Measurements from ENCODE around the gene TNFSF15.
"Not testable (repeated sequence)": the region's sequence is repeated elsewhere in the genome, so short reads cannot be mapped to it uniquely, and the experiment has no call there.

TNFSF15 gene

DNA sequence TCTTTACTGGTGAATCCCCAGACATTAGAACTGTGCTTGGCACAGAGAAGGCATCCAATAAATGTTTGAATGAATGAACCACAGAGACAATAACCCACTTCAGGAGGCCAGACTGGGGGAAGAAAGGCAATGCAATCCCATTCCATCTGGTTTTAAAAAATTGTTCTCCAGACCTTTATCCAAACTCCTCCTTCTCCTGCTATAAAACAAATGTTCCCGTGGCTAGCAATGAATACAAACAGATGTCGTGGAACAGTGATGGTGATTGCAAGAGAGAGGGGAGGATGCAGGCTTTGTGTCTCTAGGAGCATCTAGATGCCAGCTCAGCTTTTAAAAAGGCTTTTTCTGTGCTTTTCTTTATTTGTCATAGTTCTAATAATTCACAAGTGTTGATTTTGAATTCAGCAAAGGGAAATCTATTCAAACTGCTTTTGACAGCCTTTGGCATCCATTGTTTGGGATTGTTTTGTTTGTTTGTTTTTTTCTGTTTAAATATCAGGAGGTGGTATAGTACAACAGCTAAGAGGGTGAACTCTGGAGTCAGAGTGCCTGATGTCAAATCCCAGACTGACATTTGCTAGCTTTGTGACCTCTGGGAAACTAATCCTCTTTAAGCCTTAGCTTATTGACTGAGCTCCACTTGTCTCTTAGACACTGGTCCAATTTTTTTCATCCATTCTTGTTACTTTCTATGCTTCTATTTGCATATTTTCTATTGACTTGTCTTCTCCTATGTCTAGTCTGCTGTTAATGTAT is 59.1 kb downstream of the TNFSF15 start:
- no peak for DNase-seq (ENCODE audit: low read depth)

DNA sequence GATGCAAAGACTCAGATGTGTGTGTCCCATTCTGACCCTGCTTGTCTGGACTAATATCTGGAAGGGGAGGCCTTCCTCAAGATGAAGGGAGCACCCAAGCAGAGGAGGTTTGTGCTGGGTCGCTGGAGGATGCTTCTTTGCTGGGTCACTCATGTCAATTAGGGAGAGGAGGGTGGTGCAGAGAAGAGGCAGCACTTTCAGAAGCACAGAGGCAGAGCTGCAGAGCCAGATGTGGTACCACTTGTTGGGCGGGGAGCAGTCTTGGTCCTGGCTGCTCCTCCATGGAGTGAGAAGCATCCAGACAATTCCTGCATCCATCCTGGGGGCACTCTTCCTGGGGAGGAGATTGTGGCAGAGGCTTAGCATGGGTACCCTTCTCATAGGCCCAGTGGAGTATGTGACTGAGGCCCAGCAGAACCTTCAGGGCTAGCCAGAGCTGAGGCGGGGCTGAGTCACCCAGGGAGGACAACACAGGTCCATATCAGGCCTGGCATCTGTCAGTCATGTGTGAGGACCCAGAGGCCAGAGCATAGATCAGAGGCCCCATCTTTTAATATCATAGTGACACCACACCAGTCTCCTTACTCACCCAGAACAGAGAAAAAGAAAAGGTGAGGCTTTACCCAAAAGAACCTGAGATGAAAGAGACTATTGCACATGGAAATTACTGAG is 59.8 kb downstream of the TNFSF15 start:
- no peak for DNase-seq (ENCODE audit: low read depth)

DNA sequence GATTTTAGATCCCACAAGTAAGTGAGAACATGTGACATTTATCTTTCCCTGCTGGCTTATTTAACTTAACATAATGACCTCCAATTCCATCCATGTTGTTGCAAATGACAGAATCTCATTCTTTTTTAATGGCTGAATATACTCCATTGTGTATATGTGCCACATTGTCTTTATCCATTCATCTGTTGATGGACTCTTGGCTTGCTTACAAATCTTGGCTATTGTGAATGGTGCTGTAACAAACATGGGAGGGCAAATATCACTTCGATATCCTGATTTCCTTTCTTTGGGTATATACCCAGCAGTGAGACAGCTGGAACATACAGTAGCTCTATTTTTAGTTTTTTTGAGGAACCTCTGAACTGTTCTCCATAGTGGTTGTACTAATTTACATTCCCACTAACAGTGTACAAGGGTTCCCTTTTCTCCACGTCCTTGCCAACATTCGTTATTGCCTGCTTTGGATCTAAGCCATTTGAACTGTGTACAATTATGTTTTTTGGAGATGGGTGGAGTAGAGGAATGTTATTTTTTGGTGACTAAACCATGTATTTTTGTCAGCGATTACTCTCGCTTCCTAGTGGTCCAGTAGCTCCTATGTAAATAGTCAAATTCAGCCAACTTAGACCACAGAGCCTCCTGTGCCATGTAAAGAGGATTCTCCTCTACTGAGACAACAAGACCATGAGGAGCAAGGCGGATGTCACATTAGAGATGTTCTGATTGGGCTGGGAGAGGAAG is 60.6 kb downstream of the TNFSF15 start:
- no peak for DNase-seq (ENCODE audit: low read depth)

DNA sequence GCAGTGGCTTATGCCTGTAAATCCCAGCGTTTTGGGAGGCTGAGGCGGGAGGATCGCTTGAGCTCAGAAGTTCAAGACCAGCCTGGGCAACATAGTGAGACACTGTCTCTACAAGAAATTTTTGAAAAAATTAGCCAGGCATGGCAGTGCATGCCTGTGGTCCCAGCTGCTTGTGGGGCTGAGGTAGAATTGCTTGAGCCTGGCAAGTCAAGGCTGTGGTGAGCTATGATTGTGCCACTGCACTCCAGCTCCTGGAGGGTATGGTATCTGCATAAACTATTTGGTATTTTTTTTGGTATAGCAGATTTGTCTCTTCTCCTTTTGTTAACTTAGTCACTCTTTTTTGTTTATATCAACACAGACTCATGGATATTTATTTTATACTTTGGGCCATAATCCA is 62.4 kb downstream of the TNFSF15 start:
- no peak for DNase-seq (ENCODE audit: low read depth)

DNA sequence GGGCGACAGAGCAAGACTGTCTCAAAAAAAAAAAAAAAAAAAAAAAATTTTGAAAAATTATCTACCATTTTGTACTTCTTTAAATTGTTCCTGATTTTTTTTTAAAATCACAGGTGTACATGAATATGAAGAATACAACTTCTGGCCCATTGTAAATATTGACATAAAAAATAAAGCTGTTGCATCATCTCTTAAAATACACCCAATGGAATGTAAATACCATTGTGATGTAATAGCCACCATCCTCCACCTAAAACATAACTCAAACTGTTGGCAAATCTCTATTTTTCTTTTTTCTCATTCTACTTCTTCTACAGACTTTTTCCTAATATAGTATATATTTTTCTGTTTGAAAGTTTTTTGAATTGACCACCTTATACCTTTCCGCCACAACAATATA is 62.9 kb downstream of the TNFSF15 start:
- DNase-seq (ENCODE audit: low read depth): peak; percentile 38

DNA sequence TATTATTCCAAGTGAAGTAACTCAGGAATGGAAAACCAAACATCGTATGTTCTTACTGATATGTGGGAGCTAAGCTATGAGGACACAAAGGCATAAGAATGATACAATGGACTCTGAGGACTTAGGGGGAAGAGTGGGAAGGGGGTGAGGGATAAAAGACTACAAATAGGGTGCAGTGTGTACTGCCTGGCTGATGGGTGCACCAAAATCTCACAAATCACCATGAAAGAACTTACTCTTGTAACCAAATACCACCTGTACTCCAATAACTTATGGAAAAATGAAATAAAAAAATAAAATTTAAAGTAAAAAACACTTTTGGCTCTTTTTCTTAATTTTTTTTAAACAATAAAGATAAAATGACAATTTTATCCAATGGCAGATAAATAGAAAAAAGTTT is 64.3 kb downstream of the TNFSF15 start:
- DNase-seq (ENCODE audit: low read depth): not testable (repeated sequence)

DNA sequence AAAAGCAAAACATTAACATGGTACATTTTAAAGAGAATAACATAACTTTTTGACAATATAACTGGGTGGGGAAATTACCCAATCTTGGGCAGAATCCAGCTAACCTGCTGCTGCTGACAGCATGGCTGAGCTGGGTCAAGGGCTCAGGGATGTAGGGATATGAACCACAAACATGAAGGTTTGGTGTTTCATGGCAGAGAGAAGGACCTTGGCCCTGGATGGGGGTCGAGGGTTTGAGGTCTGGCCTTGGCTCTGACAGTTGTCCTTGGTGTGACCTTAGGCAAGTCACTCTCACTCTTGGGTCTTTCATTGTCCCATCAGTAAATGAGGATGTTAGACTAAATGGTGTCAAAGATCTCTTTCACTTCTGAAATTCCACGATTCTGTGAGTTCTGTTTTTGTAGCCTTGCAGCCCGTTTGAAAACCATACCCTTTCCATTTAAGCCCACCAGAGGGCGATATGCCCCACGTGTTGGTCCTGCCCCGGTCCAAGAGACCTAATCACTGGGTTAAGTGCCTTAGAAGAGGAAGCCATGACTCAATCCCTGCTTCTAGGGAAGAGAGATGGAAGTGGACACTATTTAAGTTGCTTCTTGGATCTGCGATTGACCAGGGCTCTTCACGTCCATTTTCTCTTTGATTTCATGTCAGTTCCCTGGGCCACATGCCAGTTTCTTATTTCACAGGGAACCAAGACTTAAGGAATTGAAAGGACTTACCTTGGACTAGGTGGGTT is 67.1 kb downstream of the TNFSF15 start:
- peak; percentile 86 for DNase-seq (ENCODE audit: low read depth)

DNA sequence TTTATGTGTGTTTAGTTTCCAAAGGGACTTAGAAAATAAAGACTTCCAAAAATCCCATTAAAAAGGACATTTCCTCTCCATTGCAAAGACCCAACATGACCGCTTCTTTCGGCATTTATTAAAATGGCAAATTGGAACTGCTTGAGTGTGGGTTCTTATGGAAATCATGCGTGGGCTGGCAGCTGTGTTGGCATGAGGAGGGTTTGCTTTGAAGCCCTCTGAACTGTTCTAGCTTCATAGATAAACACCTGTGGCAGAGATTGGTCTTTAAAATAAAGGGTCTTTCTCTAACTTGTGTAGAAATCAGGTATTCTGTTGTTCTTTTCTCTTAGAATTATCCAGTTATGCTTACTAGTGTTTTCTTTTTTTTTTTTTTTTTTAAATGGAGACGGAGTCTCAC is 68.0 kb downstream of the TNFSF15 start:
- DNase-seq (ENCODE audit: low read depth): no peak

DNA sequence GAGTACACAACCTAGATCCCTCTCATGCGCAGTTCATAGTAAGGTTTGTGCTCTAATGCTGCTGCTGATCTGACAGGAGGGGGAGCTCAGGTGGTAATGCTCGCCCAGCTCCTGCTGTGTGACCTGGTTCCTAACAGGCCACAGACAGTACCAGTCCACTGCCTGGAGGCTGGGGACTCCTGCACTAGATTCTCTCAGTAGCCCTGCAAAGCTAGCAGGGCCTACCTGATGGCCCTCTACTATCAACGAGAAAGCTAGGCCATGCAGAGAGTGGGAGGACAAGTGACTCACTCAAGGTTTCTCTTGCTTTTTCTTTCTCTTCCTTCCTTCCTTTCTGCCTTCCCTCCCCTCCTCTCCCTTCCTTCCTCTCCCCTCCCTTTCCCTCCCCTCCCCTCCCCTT is 68.7 kb downstream of the TNFSF15 start:
- DNase-seq (ENCODE audit: low read depth): no peak

DNA sequence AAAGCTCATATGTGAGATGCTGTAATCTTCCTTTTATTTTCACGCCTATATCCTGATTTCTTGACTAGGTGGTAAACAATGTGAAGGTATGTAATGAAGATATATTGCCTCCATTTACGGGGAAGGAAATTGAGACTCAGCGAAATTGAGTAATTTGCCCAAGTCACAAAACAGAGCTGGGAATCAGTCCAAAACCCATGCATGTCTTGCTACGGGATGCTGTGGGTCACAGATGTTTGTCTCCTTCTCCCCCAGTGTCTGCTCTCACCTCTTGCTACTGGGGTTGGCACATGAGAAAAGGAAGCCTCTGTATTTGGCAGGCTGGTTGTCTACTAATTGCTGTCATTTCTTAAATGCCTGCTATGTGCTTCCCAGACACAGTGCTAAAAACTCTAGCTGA is 70.1 kb downstream of the TNFSF15 start:
- peak; percentile 49 for DNase-seq (ENCODE audit: low read depth)

DNA sequence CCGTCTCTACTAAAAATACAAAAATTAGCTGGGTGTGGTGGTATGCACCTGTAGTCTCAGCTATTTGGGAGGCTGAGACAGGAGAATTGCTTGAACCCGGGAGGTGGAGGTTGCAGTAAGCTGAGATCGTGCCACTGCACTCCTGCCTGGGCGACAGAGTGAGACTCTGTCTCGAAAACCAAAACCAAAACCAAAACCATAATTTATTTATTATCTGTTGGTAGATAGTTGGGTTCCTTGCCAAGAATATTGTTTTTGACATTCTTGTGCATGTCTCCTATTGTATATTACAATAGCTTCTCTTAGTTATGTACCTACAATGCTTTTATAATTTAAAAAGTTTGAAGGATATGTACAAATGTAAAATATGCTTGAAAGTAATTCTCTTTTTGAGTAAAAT is 70.7 kb downstream of the TNFSF15 start:
- not testable (repeated sequence) for DNase-seq (ENCODE audit: low read depth)

All from iris pigment epithelial cell (primary cell).